K562 (cell line): ENCODE data around the gene SRM. TPM values are rescaled to one million over a fixed set of nuclear protein-coding genes. Genes with fewer than 3 reads are reported as not detected.

Experiments used
- BRD4 ChIP-seq: fragments of 200-600 bp; sonication (generic); IDR thresholded peaks from 2 replicates; pipeline ENCODE4 v1.6.1; 2017; ENCODE audit warnings: inconsistent platforms
- CREB5 ChIP-seq: fragments of 250-450 bp; sonication (Bioruptor Pico); IDR thresholded peaks from 2 replicates; pipeline ENCODE4 v1.5.0; 2020; ENCODE audit warnings: mild to moderate bottlenecking
- CREBBP ChIP-seq: IDR thresholded peaks from one replicate; pipeline ENCODE4 v1.6.1; 2012; ENCODE audit warnings: low read depth, mild to moderate bottlenecking, control low read depth, inconsistent platforms, low read length
- CREM ChIP-seq: IDR thresholded peaks from 2 replicates; pipeline ENCODE4 v1.6.1; 2014; ENCODE audit warnings: antibody characterized with exemption, low read depth
- CTCFL ChIP-seq: IDR thresholded peaks from 2 replicates; pipeline ENCODE4 v1.6.1; 2011; ENCODE audit warnings: borderline replicate concordance, low read depth, mild to moderate bottlenecking, moderate library complexity, low read length; ENCODE audit not compliant: insufficient read depth, poor library complexity, severe bottlenecking
- DIDO1 ChIP-seq: fragments of 450-650 bp; IDR thresholded peaks from 2 replicates; pipeline ENCODE4 v1.6.1; 2016; ENCODE audit warnings: low read depth, missing biosample characterization, missing genetic modification characterization
- FOXM1 ChIP-seq, 2 experiments: fragments of 450-650 bp in 1 of 2; sonication (generic) in 1 of 2; formaldehyde crosslinking in 1 of 2; IDR thresholded peaks; 2 replicates each; pipeline versions ENCODE4 v1.6.1 to v1.9.0; 2017 to 2022; ENCODE audit warnings: low read depth in 2 of 2, mild to moderate bottlenecking in 2 of 2, missing genetic modification reagents in 1 of 2, moderate library complexity in 1 of 2
- FOXO4 ChIP-seq: fragments of 450-650 bp; formaldehyde crosslinking; IDR thresholded peaks from 2 replicates; pipeline ENCODE4 v1.4.0; 2020; ENCODE audit warnings: mild to moderate bottlenecking, moderate library complexity
- HLTF ChIP-seq: fragments of 450-650 bp; IDR thresholded peaks from 2 replicates; pipeline ENCODE4 v1.6.1; 2016
- IFI16 ChIP-seq: fragments of 250-450 bp; sonication (Bioruptor Pico); IDR thresholded peaks from 2 replicates; pipeline ENCODE4 v2.1.2; 2022; ENCODE audit warnings: mild to moderate bottlenecking, inconsistent platforms
- PKNOX1 ChIP-seq: fragments of 450-650 bp; IDR thresholded peaks from 2 replicates; pipeline ENCODE4 v1.6.1; 2016
- POLR2H ChIP-seq: IDR thresholded peaks from 2 replicates; pipeline ENCODE4 v1.6.1; 2016; ENCODE audit warnings: missing genetic modification characterization, low read depth, mild to moderate bottlenecking, control low read depth, missing compliant biosample characterization, moderate library complexity
- PTTG1 ChIP-seq: fragments of 450-650 bp; IDR thresholded peaks from 2 replicates; pipeline ENCODE4 v1.6.1; 2016; ENCODE audit warnings: low read depth, mild to moderate bottlenecking, missing genetic modification characterization, missing compliant biosample characterization
- SMAD3 ChIP-seq: fragments of 450-650 bp; formaldehyde crosslinking; conservative IDR thresholded peaks from 2 replicates; pipeline ENCODE4 v1.4.0; 2020; ENCODE audit warnings: mild to moderate bottlenecking
- SMARCB1 ChIP-seq: IDR thresholded peaks from 2 replicates; pipeline ENCODE4 v1.6.1; 2011; ENCODE audit warnings: improper control_type of control experiment, low read depth; ENCODE audit not compliant: insufficient read length
- SMARCC2 ChIP-seq: fragments of 450-650 bp; IDR thresholded peaks from 2 replicates; pipeline ENCODE4 v1.6.1; 2017; ENCODE audit warnings: antibody characterized with exemption, moderate library complexity, mild to moderate bottlenecking, low read depth
- STAG1 ChIP-seq: sonication (generic); formaldehyde crosslinking; IDR thresholded peaks from 2 replicates; pipeline ENCODE4 v1.5.0; 2020; ENCODE audit warnings: missing genetic modification reagents, borderline replicate concordance
- ZBTB12 ChIP-seq: fragments of 250-450 bp; sonication (Bioruptor Pico); IDR thresholded peaks from 2 replicates; pipeline ENCODE4 v1.4.0; 2020
- ZFX ChIP-seq: sonication (generic); formaldehyde crosslinking; IDR thresholded peaks from 2 replicates; pipeline ENCODE4 v1.8.0; 2022; ENCODE audit warnings: mild to moderate bottlenecking, missing genetic modification reagents, moderate library complexity
- ZNF316 ChIP-seq: fragments of 450-650 bp; IDR thresholded peaks from 2 replicates; pipeline ENCODE4 v1.6.1; 2016
- ZNF778 ChIP-seq: fragments of 450-650 bp; formaldehyde crosslinking; IDR thresholded peaks from 2 replicates; pipeline ENCODE4 v1.4.0; 2020; ENCODE audit warnings: mild to moderate bottlenecking, moderate library complexity
- polyA plus RNA-seq, 8 experiments: library from polyadenylated mRNA; depleted of rRNA in 4 of 8; stranded (reverse) in 5 of 8; unstranded in 3 of 8; fragments of >200 nt; fragmentation: Nextera tagmentation in 2 of 8; fragmentation: Illumina TruSeq in 1 of 8; extraction: Ambion mirVana in 2 of 8; extraction: Trizol in 1 of 8; gene quantifications; 2 replicates each; pipeline versions ENCODE4 v1.2.1 to v1.2.3, GENCODE V29; 2011 to 2014; ENCODE audit warnings: inconsistent platforms in 1 of 8, missing spikeins in 1 of 8
- total RNA-seq, 7 experiments: library from RNA; depleted of rRNA in 6 of 7; stranded (reverse); fragments of >200 nt in 6 of 7; fragmentation: Illumina TruSeq in 2 of 7; extraction: Trizol in 2 of 7; gene quantifications; 2 replicates each; pipeline versions ENCODE4 v1.2.1 to v1.2.3, GENCODE V29; 2011 to 2021; ENCODE audit warnings: low replicate concordance in 1 of 7

Gene SRM
- total and polyA plus RNA-seq, 9 of the 15 experiments (the other 6 are each of a cell fraction or from before 2014, with no cell fraction given) = 23.9 to 373 (median 82.5) TPM

GRCh38 chr1:11059968-11060830 is at the start of gene SRM (continued):
- TF ChIP-seq STAG1 (no peak), BRD4 (no peak; the same call in 1 of the 2 replicates), ZNF778 (CRISPR knock-in tag) (no peak), ZNF316 (no peak), SMARCB1 (no peak), ZFX (CRISPR knock-in tag) (peak; percentile 63), SMAD3 (CRISPR knock-in tag) (no peak), FOXM1 (IDR thresholded peaks at IDR 0.05; ENCODE audit: low read depth) (no peak), FOXM1 (CRISPR knock-in tag; IDR thresholded peaks at IDR 0.05; ENCODE audit: low read depth) (0 out of 2 replicates have a peak, but pooled peaks have one; percentile 4), IFI16 (CRISPR knock-in tag) (no peak), CREBBP (no peak), ZBTB12 (CRISPR knock-in tag) (peak; percentile 68; the same call in 1 of the 2 replicates), CTCFL (no peak), FOXO4 (no peak), PTTG1 (tag) (no peak), DIDO1 (tag) (no peak), HLTF (no peak), CREM (peak; percentile 55), PKNOX1 (peak; percentile 23; the same call in 1 of the 2 replicates), POLR2H (tag) (no peak), SMARCC2 (no peak), CREB5 (no peak)
